HG02840 (cell line): ENCODE results near the gene USP17L21.
"Not testable (repeated sequence)": the region's sequence is repeated elsewhere in the genome, so short reads cannot be mapped to it uniquely, and the experiment has no call there.

ENCODE experiments used
- ATAC-seq: cut with Tn5 transposase; IDR thresholded peaks from one replicate; pipeline ENCODE4 v1.9.1; 2021; ENCODE audit warnings: mild to moderate bottlenecking, moderate library complexity, moderate number of reproducible peaks; ENCODE audit not compliant: unreplicated experiment, low FRiP score

Gene USP17L21

DNA sequence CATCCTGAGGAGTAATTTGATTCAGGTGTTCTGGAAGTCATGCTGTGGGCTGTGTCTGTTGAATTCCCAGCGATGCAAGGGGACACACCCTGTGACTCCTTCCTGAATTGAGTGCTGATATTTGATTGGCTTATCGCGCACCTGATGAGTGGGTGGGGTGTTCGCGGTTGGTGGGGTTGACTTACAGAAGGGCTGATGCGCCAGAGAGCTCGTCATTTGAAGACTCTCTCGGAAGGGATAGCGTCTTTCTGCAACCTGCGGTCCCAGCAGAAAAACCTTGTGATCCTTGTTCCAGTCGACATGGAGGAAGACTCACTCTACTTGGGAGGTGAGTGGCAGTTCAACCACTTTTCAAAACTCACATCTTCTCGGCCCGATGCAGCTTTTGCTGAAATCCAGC lies at the start of gene USP17L21:
USP17L21 (plus strand) TSS at position 301 of the 400 bp plus-strand sequence; CDS start at position 301, 0 bp downstream.
- not testable (repeated sequence) for ATAC-seq

GRCh38 chr4:9214701-9215100 lies 48.0 kb upstream of the USP17L21 start:
- ATAC-seq = not testable (repeated sequence)

DNA sequence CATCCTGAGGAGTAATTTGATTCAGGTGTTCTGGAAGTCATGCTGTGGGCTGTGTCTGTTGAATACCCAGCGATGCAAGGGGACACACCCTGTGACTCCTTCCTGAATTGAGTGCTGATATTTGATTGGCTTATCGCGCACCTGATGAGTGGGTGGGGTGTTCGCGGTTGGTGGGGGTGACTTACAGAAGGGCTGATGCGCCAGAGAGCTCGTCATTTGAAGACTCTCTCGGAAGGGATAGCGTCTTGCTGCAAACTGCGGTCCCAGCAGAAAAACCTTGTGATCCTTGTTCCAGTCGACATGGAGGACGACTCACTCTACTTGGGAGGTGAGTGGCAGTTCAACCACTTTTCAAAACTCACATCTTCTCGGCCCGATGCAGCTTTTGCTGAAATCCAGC lies 47.6 kb upstream of the USP17L21 start, which contains the start of gene USP17L11:
USP17L11 (plus strand) TSS at position 301 of the 400 bp plus-strand sequence; CDS start at position 301, 0 bp downstream.
- not testable (repeated sequence) for ATAC-seq

- ATAC-seq = not testable (repeated sequence)
Observed at GRCh38 chr4:9219852-9220251, 42.8 kb upstream of the USP17L21 start, which contains the start of gene USP17L12. Gene USP17L12, plus strand, starts transcription at chr4:9220152. Its CDS starts 0 bp downstream, at chr4:9220152.

DNA sequence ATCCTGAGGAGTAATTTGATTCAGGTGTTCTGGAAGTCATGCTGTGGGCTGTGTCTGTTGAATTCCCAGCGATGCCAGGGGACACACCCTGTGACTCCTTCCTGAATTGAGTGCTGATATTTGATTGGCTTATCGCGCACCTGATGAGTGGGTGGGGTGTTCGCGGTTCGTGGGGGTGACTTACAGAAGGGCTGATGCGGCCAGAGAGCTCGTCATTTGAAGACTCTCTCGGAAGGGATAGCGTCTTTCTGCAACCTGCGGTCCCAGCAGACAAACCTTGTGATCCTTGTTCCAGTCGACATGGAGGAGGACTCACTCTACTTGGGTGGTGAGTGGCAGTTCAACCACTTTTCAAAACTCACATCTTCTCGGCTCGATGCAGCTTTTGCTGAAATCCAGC lies 38.1 kb upstream of the USP17L21 start, which contains the start of gene USP17L13:
USP17L13 (plus strand) TSS at position 301 of the 400 bp plus-strand sequence; CDS start at position 301, 0 bp downstream.
- not testable (repeated sequence) for ATAC-seq

GRCh38 chr4:9230249-9230648 lies 32.4 kb upstream of the USP17L21 start:
- not testable (repeated sequence) for ATAC-seq

DNA sequence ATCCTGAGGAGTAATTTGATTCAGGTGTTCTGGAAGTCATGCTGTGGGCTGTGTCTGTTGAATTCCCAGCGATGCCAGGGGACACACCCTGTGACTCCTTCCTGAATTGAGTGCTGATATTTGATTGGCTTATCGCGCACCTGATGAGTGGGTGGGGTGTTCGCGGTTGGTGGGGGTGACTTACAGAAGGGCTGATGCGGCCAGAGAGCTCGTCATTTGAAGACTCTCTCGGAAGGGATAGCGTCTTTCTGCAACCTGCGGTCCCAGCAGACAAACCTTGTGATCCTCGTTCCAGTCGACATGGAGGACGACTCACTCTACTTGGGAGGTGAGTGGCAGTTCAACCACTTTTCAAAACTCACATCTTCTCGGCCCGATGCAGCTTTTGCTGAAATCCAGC lies 28.6 kb upstream of the USP17L21 start, which contains the start of gene USP17L15:
USP17L15 (plus strand) TSS at position 301 of the 400 bp plus-strand sequence; CDS start at position 301, 0 bp downstream.
- not testable (repeated sequence) for ATAC-seq

DNA sequence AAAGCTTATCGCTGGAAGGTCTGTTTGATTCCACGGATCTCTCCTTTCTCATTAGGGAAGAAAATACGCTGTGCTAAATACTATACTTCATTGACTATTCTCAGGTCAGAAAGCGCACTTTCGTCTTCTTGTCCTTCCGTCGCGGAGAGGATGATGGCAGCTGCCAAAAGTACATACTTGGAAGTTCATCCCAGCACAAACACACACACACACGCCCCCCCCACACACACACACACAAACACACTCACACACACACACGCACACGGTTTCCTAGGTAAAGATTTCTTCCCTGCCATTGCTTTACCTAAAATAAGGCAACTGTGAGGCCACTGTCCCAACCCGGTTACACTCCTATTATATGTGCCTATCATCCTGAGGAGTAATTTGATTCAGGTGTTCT lies 24.2 kb upstream of the USP17L21 start:
- ATAC-seq = not testable (repeated sequence)

GRCh38 chr4:9243579-9243978 lies 19.1 kb upstream of the USP17L21 start, which contains the start of gene USP17L17:
Gene USP17L17, plus strand, starts transcription at chr4:9243879. Its CDS starts 0 bp downstream, at chr4:9243879.
- ATAC-seq = not testable (repeated sequence)

GRCh38 chr4:9247953-9248680 lies 14.6 kb upstream of the USP17L21 start, which contains the start of gene USP17L18:
Gene USP17L18, plus strand, starts transcription at chr4:9248630. Its CDS starts 0 bp downstream, at chr4:9248630.
- ATAC-seq = not testable (repeated sequence)

GRCh38 chr4:9253078-9253477 lies 9.6 kb upstream of the USP17L21 start, which contains the start of gene USP17L19:
Gene USP17L19, plus strand, starts transcription at chr4:9253378. Its CDS starts 0 bp downstream, at chr4:9253378.
- not testable (repeated sequence) for ATAC-seq

- not testable (repeated sequence) for ATAC-seq
Observed at GRCh38 chr4:9257824-9258223, 4.8 kb upstream of the USP17L21 start, which contains the start of gene USP17L20. Gene USP17L20, plus strand, starts transcription at chr4:9258124. Its CDS starts 0 bp downstream, at chr4:9258124.

DNA sequence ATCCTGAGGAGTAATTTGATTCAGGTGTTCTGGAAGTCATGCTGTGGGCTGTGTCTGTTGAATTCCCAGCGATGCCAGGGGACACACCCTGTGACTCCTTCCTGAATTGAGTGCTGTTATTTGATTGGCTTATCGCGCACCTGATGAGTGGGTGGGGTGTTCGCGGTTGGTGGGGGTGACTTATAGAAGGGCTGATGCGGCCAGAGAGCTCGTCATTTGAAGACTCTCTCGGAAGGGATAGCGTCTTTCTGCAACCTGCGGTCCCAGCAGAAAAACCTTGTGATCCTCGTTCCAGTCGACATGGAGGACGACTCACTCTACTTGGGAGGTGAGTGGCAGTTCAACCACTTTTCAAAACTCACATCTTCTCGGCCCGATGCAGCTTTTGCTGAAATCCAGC lies 4.6 kb downstream of the USP17L21 start, which contains the start of gene USP17L22:
USP17L22 (plus strand) TSS at position 301 of the 400 bp plus-strand sequence; CDS start at position 301, 0 bp downstream.
- ATAC-seq = not testable (repeated sequence)

- not testable (repeated sequence) for ATAC-seq
Observed at GRCh38 chr4:9271719-9272118, 9.0 kb downstream of the USP17L21 start.
